GM04504 (cell line): ENCODE measurements around the gene CDX1.

Experiments
- DNase-seq: peaks from one replicate; pipeline ENCODE4 v3.0.0-alpha.2; 2012; ENCODE audit warnings: low read depth

The CDX1 gene

GRCh38 chr5:150208187-150209098 is 41.9 kb downstream of the CDX1 start:
- no peak for DNase-seq

GRCh38 chr5:150209099-150209635 is 42.6 kb downstream of the CDX1 start:
- DNase-seq: no peak

GRCh38 chr5:150210644-150211043 is 44.1 kb downstream of the CDX1 start:
- no peak for DNase-seq

GRCh38 chr5:150211156-150212030 is 44.8 kb downstream of the CDX1 start:
- no peak for DNase-seq

DNA sequence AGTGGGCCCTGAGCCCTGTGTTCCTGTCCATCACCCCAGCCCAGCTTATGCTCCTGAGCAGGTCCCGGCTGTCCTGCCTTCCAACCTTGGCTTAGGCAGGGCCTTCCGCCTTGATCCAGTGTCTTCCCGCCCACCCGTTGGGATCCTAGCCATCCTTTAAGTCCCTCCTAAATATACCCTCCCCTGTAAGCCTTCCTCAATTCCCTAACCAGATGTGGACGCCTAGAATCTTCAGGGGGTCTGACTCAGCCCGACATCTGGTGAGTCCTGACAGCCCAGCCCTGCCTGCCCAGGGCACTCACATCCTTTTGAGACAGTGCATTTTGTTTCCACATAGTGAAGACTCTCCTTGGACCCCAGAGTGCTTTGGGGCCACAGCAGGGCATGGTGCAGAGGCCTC is 47.0 kb downstream of the CDX1 start:
- no peak for DNase-seq

DNA sequence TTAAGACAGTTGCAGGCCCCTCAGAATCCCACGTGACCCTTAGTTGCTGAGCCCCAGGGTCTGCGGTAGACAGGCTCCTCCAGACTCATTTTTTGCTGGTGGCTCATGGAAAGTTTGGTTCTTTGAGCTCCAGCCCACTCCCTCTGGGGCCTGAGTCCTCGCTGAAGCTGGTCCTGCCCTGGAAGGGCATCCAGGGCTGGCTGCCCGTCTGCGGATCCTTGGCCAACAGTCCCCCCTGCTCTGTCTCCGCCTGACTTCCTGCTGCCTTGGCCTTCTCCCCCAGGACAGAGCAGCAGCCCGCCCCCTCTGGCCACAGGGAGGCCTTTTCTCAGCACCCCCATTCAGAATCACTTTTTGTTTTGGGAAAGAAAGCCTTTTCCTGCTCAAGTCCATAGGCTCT is 47.7 kb downstream of the CDX1 start:
- DNase-seq: no peak

DNA sequence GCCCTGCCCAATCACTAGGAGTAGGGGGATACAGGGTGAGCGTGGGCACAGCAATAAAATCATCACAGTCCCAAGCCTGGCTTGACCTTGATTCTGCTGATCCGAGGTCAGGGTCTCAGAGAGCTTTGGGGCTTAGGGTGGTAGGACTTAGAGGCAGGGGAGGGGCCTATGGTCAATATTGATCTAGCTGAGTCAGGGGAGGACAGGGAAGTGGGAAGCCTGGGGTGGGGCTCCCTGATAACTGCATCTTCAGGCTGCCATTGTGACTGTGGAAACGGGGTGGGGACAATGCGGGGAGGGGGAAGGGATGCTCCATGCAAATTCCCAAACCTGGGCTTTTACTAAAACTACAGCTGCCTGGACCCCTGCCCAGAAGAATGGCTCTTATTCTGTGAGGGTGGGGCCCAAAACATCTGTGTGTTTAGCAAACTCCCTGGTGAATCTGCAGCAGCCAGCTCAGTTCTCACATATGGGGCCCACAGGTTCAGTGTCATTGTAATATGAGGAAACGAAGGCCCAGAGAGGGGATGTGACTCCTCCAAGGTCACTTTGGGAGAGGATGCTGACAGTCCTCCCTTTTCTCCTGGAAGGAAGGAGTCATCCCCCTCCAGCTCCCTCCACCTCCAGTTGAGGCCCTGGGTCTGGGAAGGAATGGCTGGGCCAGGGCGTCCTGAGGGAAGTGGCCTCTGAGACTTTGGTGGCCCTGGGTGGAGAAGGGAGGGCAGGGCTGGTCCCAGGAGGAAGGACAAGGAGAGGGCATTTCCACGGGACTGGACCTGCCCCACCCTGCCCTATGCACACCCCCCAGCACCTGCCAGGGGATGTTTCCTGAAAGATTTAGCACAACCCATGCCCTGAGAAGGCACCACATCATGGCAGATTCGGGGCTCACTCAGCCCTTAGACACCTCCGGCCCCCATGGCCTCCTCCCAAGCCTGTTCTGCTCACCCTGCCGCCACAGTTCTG is 49.7 kb downstream of the CDX1 start:
- no peak for DNase-seq

GRCh38 chr5:150217038-150217437 is 50.5 kb downstream of the CDX1 start:
- no peak for DNase-seq

DNA sequence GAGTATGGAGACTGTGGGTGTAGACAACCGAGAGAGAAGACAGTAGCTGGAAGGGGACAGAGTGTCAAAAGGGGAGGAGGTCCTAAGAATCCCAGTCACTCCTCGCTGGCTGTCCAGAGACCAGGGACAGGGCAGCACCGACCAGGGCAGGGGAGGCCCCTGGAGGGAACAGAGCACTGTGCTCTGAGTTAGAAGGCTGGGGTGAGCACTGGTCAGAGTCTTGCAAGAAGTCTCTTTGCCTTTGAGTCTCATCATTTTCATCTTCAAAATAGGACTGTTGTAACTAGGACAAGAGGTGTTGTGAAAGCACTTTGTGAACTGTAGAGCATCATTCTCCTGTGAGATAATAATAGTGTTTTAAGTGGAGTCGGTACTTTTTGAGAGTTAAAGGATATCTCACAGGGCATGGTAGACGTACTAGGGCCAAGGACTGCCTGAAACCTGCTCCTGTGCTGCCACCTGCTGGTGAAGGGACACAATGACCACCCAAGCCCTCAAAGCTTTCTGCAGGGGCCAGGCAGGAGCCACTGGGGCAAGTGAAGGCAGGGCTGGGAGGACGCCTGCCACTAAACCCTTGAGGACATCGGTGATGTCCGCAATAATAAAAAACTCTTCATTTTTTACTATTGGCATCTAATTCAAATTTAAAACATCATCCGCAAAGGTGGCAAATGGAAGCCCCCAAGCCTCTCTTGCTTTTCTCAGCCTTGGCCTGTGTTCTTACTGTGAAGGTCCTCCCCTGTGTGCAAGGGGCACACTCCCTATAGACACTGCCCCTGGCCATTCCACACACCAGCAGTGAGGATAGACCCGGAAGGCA is 51.5 kb downstream of the CDX1 start:
- DNase-seq: peak; percentile 63

GRCh38 chr5:150218693-150219035 is 52.1 kb downstream of the CDX1 start:
- no peak for DNase-seq

DNA sequence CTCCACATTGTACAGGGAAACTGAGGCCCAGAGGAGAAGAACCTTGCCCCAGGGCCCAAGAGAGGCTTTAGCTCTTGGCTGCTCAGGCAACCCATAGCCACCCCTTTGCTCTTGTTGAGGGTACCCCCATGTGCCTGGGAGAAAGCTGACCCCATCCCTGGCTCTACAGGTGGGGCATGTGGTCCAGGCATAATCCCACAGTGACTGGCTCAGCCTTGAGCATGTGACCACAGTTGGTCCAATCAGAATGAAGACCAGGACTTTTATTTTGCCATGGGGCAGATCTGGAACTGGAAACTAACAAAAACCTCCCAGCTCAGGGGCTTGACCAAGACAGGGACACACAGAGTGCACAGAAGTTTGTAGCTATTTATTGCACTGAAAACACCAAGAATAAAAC is 52.6 kb downstream of the CDX1 start:
- DNase-seq: no peak

DNA sequence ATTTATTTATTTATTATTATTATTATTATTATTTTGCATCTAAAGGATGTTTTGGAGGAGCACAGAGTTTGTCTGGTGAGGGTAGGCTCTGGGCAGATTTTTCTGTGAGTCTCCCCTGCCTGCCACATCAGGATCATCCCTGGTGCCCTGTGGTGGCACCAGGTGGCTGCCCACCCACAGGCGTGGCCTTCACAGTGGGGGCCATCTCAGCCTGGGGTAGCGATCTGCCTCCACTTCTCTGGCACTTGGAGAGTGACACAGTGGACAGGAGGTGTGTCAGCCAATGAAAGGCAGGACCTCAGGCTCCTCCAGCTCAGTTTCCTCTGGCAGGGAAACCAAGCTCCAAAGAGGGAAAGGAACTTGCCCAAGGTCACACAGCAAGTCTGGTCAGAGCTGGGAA is 53.3 kb downstream of the CDX1 start:
- DNase-seq: no peak

DNA sequence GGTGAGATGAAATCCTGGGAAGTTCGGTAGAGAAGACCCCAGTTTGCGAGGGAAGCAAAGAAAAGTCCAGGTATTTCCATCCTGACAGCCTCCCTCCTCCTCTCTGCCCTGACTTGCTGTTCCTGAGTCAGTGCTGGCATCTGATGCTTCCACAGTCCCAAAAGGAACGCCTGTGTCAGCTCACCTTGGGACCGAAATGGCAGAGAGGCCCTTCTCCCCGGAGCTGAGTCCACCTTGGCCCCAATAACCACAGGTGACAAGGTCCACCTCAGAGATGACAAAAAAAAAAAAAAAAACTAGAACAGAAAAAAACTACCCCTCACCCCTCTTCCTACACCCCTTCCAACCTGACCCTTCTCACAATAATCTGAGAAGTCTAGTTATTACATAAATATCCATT is 54.9 kb downstream of the CDX1 start:
- DNase-seq: no peak

- no peak for DNase-seq
These were observed 56.3 kb downstream of the CDX1 start for GRCh38 chr5:150222906-150223305.

DNA sequence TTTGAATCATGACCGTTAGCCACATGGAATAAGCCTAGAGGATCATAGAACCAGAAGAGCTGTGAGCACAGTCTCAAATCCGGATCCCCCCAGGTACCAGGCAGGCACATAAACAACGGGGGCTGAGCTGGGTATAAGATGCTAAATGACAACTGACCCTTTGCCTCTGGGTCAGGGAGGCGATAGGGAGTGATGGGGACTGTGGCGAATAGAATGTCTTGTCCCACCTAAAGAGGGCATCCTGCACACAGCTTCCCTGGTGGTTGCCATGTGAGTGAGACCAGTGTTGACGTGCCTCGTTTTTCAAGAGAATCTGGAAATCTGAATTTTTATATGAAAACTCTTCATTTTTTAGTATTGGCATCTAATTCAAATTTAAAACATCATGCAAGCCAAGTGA is 56.9 kb downstream of the CDX1 start:
- no peak for DNase-seq

DNA sequence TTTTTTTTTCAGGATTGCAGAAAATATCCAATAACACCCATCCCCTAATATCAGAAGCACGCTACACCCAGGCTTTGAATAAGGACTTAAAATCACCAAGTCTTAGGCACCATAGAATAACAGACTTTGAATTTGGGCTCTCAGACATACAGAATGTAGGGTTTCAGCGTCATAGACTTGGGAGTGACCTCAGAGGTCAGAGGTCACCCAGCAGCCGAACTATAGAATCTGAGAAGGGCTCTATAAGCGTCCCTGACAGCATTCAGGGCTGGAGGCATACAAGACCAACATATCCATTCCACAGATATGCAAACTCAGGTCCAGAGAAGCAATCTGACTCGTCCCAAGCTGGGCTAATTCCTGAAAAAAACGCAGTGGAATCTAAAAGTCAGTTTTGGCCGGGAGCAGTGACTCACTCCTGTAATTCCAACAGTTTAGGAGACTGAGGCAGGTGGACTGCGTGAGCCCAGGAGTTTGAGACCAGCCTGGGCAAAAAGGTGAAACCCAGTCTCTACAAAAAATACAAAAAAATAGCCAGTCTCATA is 58.0 kb downstream of the CDX1 start:
- DNase-seq: no peak

DNA sequence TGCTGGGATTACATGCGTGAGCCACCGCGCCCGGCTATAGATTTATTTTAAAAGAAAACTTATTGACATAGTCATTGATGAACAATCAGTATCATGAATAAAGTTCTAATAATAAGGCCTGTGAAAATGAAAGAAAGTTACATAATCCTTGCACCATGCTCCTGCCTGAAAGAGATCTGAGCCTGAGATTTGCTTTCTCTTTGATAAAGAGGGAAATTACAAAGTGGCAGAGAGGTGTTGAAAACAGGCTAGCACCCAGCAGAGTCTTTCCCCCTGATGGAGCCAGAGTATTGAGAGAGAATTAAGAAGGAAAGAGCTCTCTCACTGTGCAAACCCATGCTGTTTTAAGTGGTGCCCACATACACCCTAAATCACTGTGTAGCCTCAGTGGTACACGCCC is 60.5 kb downstream of the CDX1 start:
- no peak for DNase-seq

- DNase-seq: no peak
These were observed 61.2 kb downstream of the CDX1 start for GRCh38 chr5:150227606-150228273.

DNA sequence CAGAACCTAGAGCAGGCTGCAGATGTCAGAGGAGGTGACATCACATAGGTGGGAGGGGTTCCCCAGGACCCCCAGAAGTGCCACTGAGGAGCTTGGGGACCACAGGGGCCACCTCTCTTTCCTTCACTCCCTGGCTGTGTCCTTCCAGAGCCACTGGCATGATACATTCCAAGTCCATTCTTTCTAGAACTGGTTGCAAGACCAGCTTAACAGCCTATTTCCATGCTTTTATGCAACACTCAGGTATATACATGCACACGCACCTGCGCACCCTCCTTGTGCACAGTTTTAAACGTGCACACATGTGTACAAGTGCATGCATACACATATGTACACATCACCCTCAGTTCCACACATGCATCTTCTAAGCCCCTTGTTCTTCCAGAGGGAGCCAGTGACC is 63.0 kb downstream of the CDX1 start:
- DNase-seq: no peak

DNA sequence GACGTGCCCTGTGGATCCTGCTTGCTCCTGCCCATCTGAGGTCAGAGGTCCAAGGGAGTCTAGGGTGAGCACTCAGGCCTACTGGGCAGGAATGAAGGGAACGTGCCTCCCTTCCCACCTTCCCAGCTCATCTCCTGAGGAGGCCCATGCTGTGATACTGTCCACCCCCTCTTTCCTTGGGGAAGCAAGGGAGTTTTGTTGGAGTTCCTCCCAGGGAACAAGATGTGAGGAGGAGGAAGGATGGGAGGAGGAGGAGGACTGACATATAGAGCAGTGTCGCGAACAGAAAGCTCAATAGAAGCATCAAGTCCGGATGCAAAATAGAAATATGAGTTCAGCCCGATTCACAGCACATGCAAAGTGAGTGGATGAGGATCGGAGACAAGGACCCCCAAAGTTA is 64.3 kb downstream of the CDX1 start:
- no peak for DNase-seq
